Panc1 (cell line): ENCODE results near the gene SLC11A1.

Experiments
- CTCF ChIP-seq: fragments of 450-650 bp; IDR thresholded peaks from 2 replicates; pipeline ENCODE4 v1.5.1; 2017; ENCODE audit warnings: mild to moderate bottlenecking
- REST ChIP-seq, 2 experiments: IDR thresholded peaks; 2 replicates each; pipeline ENCODE4 v1.6.1; 2011 to 2012; ENCODE audit warnings: low read depth in 2 of 2, control low read depth in 1 of 2, low read length in 1 of 2, mild to moderate bottlenecking in 1 of 2, moderate library complexity in 1 of 2; ENCODE audit not compliant: insufficient read depth in 1 of 2
- SIN3A ChIP-seq: IDR thresholded peaks from 2 replicates; pipeline ENCODE4 v1.6.1; 2012; ENCODE audit warnings: low read depth, mild to moderate bottlenecking, low read length, moderate library complexity, borderline replicate concordance; ENCODE audit not compliant: insufficient read depth

GRCh38 chr2:218400167-218400929 is 18.3 kb downstream of the SLC11A1 start:
- TF ChIP-seq CTCF (no peak), REST (IDR thresholded peaks at IDR 0.05; ENCODE audit: insufficient read depth in 1 of 2, low read depth in 2 of 2, low read length in 1 of 2) (no peak), SIN3A (no peak)
